Lung (tissue), 12 donors: Measurements from ENCODE around the gene GOLGA7B. TPM values are rescaled to one million over a fixed set of nuclear protein-coding genes. Genes with fewer than 3 reads are reported as not detected.
A peak's percentile ranks its signal among the peaks of the same experiment; 100 is the strongest.

ENCODE experiments used
- ATAC-seq: fragments of 200-7000 bp; cut with Tn5 transposase; one replicate; pipeline ENCODE4 v1.9.1; 2020; ENCODE audit warnings: moderate number of reproducible peaks; ENCODE audit not compliant: insufficient read depth, low FRiP score
- DNase-seq, 3 donors: peaks; one replicate each; pipeline ENCODE4 v3.0.0-alpha.2; 2013 to 2017
- H3K27ac ChIP-seq, 2 donors: one replicate each; pipeline ENCODE4 v1.5.1; 2013; ENCODE audit warnings: mild to moderate bottlenecking in 2 of 2, moderate library complexity in 2 of 2, control low read depth in 1 of 2, inconsistent platforms in 1 of 2, low read depth in 1 of 2, low read length in 1 of 2
- H3K27me3 ChIP-seq, 3 donors: one replicate each; pipeline ENCODE4 v1.5.1; 2013; ENCODE audit warnings: low read length in 2 of 3; ENCODE audit not compliant: control insufficient read depth in 3 of 3, insufficient read depth in 3 of 3
- H3K36me3 ChIP-seq, 4 donors: one replicate each; pipeline ENCODE4 v1.5.1; 2013; ENCODE audit warnings: low read length in 4 of 4, mild to moderate bottlenecking in 1 of 4, moderate library complexity in 1 of 4; ENCODE audit not compliant: control insufficient read depth in 4 of 4, insufficient read depth in 4 of 4
- H3K4me1 ChIP-seq, 5 donors: one replicate each; pipeline ENCODE4 v1.5.1; 2013; ENCODE audit warnings: low read length in 5 of 5, mild to moderate bottlenecking in 2 of 5, moderate library complexity in 1 of 5; ENCODE audit not compliant: control insufficient read depth in 5 of 5, insufficient read depth in 5 of 5
- H3K4me3 ChIP-seq: one replicate; pipeline ENCODE4 v1.5.1; 2013; ENCODE audit warnings: mild to moderate bottlenecking, control low read depth, moderate library complexity
- H3K9ac ChIP-seq, 2 donors: one replicate each; pipeline ENCODE4 v1.5.1; 2013; ENCODE audit warnings: low read length in 2 of 2, control low read depth in 1 of 2; ENCODE audit not compliant: insufficient read depth in 1 of 2
- H3K9me3 ChIP-seq, 4 donors: one replicate each; pipeline ENCODE4 v1.5.1; 2013; ENCODE audit warnings: low read length in 3 of 4, mild to moderate bottlenecking in 1 of 4, moderate library complexity in 1 of 4; ENCODE audit not compliant: control insufficient read depth in 4 of 4, insufficient read depth in 3 of 4
- WGBS, 2 donors: extraction: QIAGEN DNeasy Blood & Tissue Kit; methylation state at CpG; one replicate each; pipeline ENCODE4 v1.1.7; 2013; 5-methylcytosine and 5-hydroxymethylcytosine counted together
- polyA plus RNA-seq, 2 donors: library from polyadenylated mRNA; stranded (reverse); fragments of 200-250 nt; gene quantifications; one replicate each; pipeline ENCODE4 v1.2.1, GENCODE V29; 2013
- total RNA-seq, 2 donors: library from RNA; depleted of rRNA in 1 of 2; stranded (reverse); fragments of >200 nt in 1 of 2; gene quantifications; one replicate each; pipeline ENCODE4 v1.2.1, GENCODE V29; 2014 to 2021
- TF ChIP-seq, protein P1 (sequence below): IDR thresholded peaks from 2 replicates; pipeline ENCODE4 v1.5.1; 2012; ENCODE audit warnings: mild to moderate bottlenecking; ENCODE audit errors: control extremely low read depth, extremely low read depth
- donor health status: control.
- donor health status: control.
- donor health status: Bipolar disorder and iron deficiency.
- donor health status: healthy.
- donor health status: DM: yes; HTN: yes; CAD: no.

Gene GOLGA7B
- total and polyA plus RNA-seq, 4 donors, result 0.23 to 1.2 (median 0.74) TPM

DNA sequence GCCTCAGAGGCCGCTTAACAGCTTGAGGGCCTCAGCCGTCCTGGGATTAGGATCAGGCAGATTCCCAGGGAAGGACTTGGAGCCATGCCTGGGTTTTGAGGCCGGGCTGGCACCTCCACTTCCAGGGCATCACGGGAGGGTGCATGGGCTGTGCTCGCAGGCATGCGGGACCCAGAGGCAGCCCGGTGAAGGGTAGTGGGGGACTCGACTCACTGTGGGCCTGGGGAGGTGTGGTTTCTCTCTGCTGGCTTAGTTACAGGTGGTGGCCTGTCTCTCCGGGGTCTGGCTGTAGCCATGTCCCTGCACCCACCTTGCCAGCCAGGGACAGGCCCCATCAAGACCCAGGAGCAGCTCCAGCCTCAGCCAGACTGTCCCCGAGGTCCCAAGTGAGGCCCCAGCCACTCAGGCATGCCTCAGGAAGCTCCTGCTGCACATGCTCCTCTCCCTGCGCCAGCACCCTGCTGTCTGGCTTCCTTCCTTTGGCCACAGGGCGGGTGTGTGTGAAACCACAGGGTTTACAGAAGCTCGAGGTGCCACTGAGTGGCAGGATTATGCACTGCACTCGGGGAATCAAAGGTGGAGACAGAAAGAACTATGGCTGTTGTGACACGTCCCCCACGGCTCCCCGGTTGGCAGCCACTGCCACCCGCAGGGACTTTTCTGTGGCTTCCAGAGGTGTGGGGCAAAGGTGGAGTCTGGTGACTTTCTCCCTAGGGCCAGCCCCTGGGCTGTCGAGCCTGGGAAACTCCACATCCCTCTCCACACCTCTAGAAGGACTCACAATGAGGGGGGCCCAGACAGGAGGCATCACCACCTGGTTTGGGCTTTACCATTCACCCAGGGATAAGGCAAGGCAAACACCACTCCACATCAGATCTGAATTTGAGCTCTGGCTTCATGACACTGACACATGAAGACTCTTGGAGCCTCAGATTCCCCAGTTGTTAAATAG lies 19.7 kb downstream of the GOLGA7B start:
- Histone ChIP-seq H3K9me3 (no peaks in the 10 kb centered on the region), H3K4me1 (peaks cover 0 to 10% (median 2%) of the 10 kb centered on the region in 5 donors), H3K9ac (no peak overlapping the region), H3K27ac (no peak overlapping the region), H3K4me3 (no peak overlapping the region), H3K36me3 (no peaks in the 10 kb centered on the region), H3K27me3 (peaks cover 0 to 12% (median 0%) of the 10 kb centered on the region in 3 donors)
- 16 to 27% methylated on average over 19 of the region's 19 CpGs for WGBS, 2 donors
- TF ChIP-seq, protein P1, sequence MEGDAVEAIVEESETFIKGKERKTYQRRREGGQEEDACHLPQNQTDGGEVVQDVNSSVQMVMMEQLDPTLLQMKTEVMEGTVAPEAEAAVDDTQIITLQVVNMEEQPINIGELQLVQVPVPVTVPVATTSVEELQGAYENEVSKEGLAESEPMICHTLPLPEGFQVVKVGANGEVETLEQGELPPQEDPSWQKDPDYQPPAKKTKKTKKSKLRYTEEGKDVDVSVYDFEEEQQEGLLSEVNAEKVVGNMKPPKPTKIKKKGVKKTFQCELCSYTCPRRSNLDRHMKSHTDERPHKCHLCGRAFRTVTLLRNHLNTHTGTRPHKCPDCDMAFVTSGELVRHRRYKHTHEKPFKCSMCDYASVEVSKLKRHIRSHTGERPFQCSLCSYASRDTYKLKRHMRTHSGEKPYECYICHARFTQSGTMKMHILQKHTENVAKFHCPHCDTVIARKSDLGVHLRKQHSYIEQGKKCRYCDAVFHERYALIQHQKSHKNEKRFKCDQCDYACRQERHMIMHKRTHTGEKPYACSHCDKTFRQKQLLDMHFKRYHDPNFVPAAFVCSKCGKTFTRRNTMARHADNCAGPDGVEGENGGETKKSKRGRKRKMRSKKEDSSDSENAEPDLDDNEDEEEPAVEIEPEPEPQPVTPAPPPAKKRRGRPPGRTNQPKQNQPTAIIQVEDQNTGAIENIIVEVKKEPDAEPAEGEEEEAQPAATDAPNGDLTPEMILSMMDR, result peak; percentile 85
- peak; percentile 88 for ATAC-seq
- DNase-seq, result peak; percentile 72 to 79 (median 74)

DNA sequence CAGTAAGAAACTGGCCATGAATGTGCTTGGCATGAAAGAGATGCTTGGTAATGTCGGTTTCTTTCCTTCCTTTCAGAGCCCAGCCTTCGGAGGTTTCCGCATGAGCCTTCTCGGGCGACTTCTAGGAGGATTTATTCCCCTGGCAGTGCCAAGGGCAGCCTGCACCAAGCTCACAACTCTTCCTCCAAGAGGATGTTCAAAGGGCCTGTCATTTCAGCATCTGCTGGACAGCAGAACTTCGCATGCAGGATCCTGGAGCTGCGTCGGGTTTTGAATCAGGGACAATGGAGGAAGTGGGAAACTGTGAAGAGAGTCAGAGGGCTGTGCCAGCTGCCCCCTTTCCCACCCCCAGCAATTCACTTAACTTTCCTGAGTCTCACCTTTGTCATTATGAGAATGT lies 21.3 kb downstream of the GOLGA7B start:
- Histone ChIP-seq H3K4me1 (peaks cover 0 to 10% (median 2%) of the 10 kb centered on the region in 5 donors), H3K9ac (no peak overlapping the region), H3K9me3 (no peaks in the 10 kb centered on the region), H3K36me3 (no peaks in the 10 kb centered on the region), H3K27me3 (peaks cover 0 to 12% (median 0%) of the 10 kb centered on the region in 3 donors), H3K27ac (no peak overlapping the region), H3K4me3 (no peak overlapping the region)
- no peak for DNase-seq
- TF ChIP-seq, protein P1, result no peak
- ATAC-seq, result no peak
- 75 to 85% methylated on average over 8 of the region's 8 CpGs for WGBS, 2 donors

DNA sequence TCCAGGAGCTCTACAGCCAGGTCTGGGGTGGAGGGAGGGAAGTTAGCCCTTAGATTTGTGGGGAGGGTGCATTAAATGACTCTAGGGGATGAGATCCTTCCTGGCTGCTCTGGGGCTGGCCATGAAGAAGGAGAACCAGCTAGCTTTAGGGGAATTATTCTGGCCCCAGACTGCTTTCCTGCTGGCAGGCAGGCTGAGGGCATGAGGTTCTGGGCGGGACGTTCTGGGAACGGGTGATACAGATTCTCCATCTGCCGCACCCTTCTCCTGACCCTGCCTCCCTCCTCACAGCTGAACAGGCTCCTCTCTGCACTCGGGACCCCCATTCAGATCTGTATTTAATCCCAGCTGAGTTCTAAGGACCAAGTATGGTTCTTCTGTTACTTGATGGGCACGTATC lies 23.9 kb downstream of the GOLGA7B start:
- peaks cover 0 to 10% (median 2%) of the 10 kb centered on the region in 5 donors for H3K4me1 ChIP-seq
- WGBS, 2 donors, result 72 to 85% methylated on average over 6 of the region's 6 CpGs
- peaks cover 0 to 6% (median 0%) of the 10 kb centered on the region in 3 donors for H3K27me3 ChIP-seq
- H3K36me3 ChIP-seq, result no peaks in the 10 kb centered on the region
- H3K4me3 ChIP-seq, result no peak overlapping the region
- DNase-seq (no peak), ATAC-seq (no peak)
- TF ChIP-seq, protein P1, result no peak
- no peak overlapping the region for H3K9ac ChIP-seq
- no peak overlapping the region for H3K27ac ChIP-seq
- no peaks in the 10 kb centered on the region for H3K9me3 ChIP-seq
